DMS79 treated with DMSO at 0.1 percent for 48 hours (cell line): ENCODE data around the gene CD1C.
"Not testable (repeated sequence)": the region's sequence is repeated elsewhere in the genome, so short reads cannot be mapped to it uniquely, and the experiment has no call there.

ENCODE experiments used
- DNase-seq: peaks from one replicate; lab custom pipeline; 2025; lab: John Stamatoyannopoulos, UW

Gene CD1C

GRCh38 chr1:158329300-158329699 is 39.6 kb downstream of the CD1C start:
- DNase-seq = no peak

GRCh38 chr1:158329733-158330132 is 40.0 kb downstream of the CD1C start:
- DNase-seq = no peak

- no peak for DNase-seq
Measured at GRCh38 chr1:158330391-158331105, 40.8 kb downstream of the CD1C start.

GRCh38 chr1:158331106-158331425 is 41.3 kb downstream of the CD1C start:
- no peak for DNase-seq

GRCh38 chr1:158331481-158332150 is 41.9 kb downstream of the CD1C start, which contains the start of gene CD1B:
Gene CD1B, minus strand, starts transcription at chr1:158331531. Its CDS starts 108 bp downstream, at chr1:158331423.
- no peak for DNase-seq

GRCh38 chr1:158333405-158334155 is 43.9 kb downstream of the CD1C start:
- DNase-seq = no peak

- no peak for DNase-seq
Measured at GRCh38 chr1:158334526-158335212, 44.9 kb downstream of the CD1C start.

- no peak for DNase-seq
Measured at GRCh38 chr1:158335213-158335532, 45.5 kb downstream of the CD1C start.

- not testable (repeated sequence) for DNase-seq
Measured at GRCh38 chr1:158336413-158336812, 46.7 kb downstream of the CD1C start.
